Measurements from ENCODE around the gene MMP13.

MMP13 gene

GRCh38 chr11:102933627-102934026 is 21.9 kb downstream of the MMP13 start:
- H3K4me3 ChIP-seq (ENCODE audit: low read depth, low read length) = no peak overlapping the region
- ChIA-PET CTCF (interaction anchor here (1.1 to 9.3 kb wide), 5 partner anchors 8 to 200 kb away, joined by 4 to 95 read pairs (median 4); no protein-coding TSS in a partner anchor), POLR2A (no interaction called here)
- DNase-seq (ENCODE audit: low read depth, low spot score) = no peak
- no peak for TF ChIP-seq CTCF (IDR thresholded peaks at IDR 0.05; ENCODE audit: insufficient read depth, low read length, missing control alignments)

- no peak overlapping the region for H3K4me3 ChIP-seq (ENCODE audit: low read depth, low read length)
- ChIA-PET CTCF (interaction anchor here (1.1 to 9.3 kb wide), 5 partner anchors 9 to 199 kb away, joined by 4 to 95 read pairs (median 4); no protein-coding TSS in a partner anchor), POLR2A (no interaction called here)
- no peak for DNase-seq (ENCODE audit: low read depth, low spot score)
- TF ChIP-seq CTCF (IDR thresholded peaks at IDR 0.05; ENCODE audit: insufficient read depth, low read length, missing control alignments) = no peak
Measured at GRCh38 chr11:102932678-102933077, 22.9 kb downstream of the MMP13 start.

- H3K4me3 ChIP-seq (ENCODE audit: low read depth, low read length) = no peak overlapping the region
- TF ChIP-seq CTCF (IDR thresholded peaks at IDR 0.05; ENCODE audit: insufficient read depth, low read length, missing control alignments) = no peak
- CTCF ChIA-PET = interaction anchor here (0.7 to 9.3 kb wide), 6 partner anchors 11 to 120 kb away, joined by 3 to 95 read pairs (median 6); no protein-coding TSS in a partner anchor
- no peak for DNase-seq (ENCODE audit: low read depth, low spot score)
- POLR2A ChIA-PET = no interaction called here
Measured at GRCh38 chr11:102930451-102930850, 25.1 kb downstream of the MMP13 start.

GRCh38 chr11:102929972-102930371 is 25.6 kb downstream of the MMP13 start:
- H3K4me3 ChIP-seq (ENCODE audit: low read depth, low read length) = no peak overlapping the region
- DNase-seq (ENCODE audit: low read depth, low spot score) = no peak
- CTCF ChIA-PET = interaction anchor here (0.9 to 9.3 kb wide), 5 partner anchors 11 to 197 kb away, joined by 3 to 95 read pairs (median 9); no protein-coding TSS in a partner anchor
- TF ChIP-seq CTCF (IDR thresholded peaks at IDR 0.05; ENCODE audit: insufficient read depth, low read length, missing control alignments) = no peak
- POLR2A ChIA-PET = no interaction called here

GRCh38 chr11:102929166-102929565 is 26.4 kb downstream of the MMP13 start:
- no peak for DNase-seq (ENCODE audit: low read depth, low spot score)
- no peak overlapping the region for H3K4me3 ChIP-seq (ENCODE audit: low read depth, low read length)
- TF ChIP-seq CTCF (IDR thresholded peaks at IDR 0.05; ENCODE audit: insufficient read depth, low read length, missing control alignments) = no peak
- POLR2A ChIA-PET = no interaction called here
- CTCF ChIA-PET = interaction anchor here (0.7 to 9.3 kb wide), 5 partner anchors 12 to 196 kb away, joined by 3 to 95 read pairs (median 9); no protein-coding TSS in a partner anchor

- DNase-seq (ENCODE audit: low read depth, low spot score) = no peak
- H3K4me3 ChIP-seq (ENCODE audit: low read depth, low read length) = no peak overlapping the region
- TF ChIP-seq CTCF (IDR thresholded peaks at IDR 0.05; ENCODE audit: insufficient read depth, low read length, missing control alignments) = no peak
- CTCF ChIA-PET = interaction anchor here (0.9 to 9.3 kb wide), 4 partner anchors 9 to 126 kb away, joined by 3 to 95 read pairs (median 38); no protein-coding TSS in a partner anchor
- POLR2A ChIA-PET = no interaction called here
Measured at GRCh38 chr11:102928247-102928646, 27.3 kb downstream of the MMP13 start.

Data from AG04449 (cell line).